Effector memory CD4-positive, alpha-beta T cell (primary cell): ENCODE measurements around the gene IL1RAPL2.

Source experiments
- DNase-seq, 3 donors: peaks; one replicate each; pipeline ENCODE4 v3.0.0-alpha.2; 2020
- H3K27ac ChIP-seq: 2 replicates; pipeline ENCODE4 v1.7.0; 2013; ENCODE audit warnings: mild to moderate bottlenecking, low read length, moderate library complexity; ENCODE audit not compliant: insufficient read depth, poor library complexity, severe bottlenecking
- H3K27me3 ChIP-seq: replicated peaks from 2 replicates; pipeline ENCODE4 v1.7.0; 2013; ENCODE audit warnings: mild to moderate bottlenecking, low read length; ENCODE audit not compliant: insufficient read depth, control insufficient read depth, poor library complexity, severe bottlenecking
- H3K36me3 ChIP-seq: 2 replicates; pipeline ENCODE4 v1.7.0; 2013; ENCODE audit warnings: mild to moderate bottlenecking, low read length, moderate library complexity; ENCODE audit not compliant: control insufficient read depth, insufficient read depth
- H3K4me1 ChIP-seq: 2 replicates; pipeline ENCODE4 v1.7.0; 2013; ENCODE audit warnings: low read length, mild to moderate bottlenecking; ENCODE audit not compliant: control insufficient read depth, insufficient read depth, poor library complexity, severe bottlenecking
- H3K4me3 ChIP-seq: 2 replicates; pipeline ENCODE4 v1.7.0; 2013; ENCODE audit warnings: low read length, low read depth, mild to moderate bottlenecking; ENCODE audit not compliant: insufficient read depth, poor library complexity, severe bottlenecking
- H3K9me3 ChIP-seq: 2 replicates; pipeline ENCODE4 v1.7.0; 2013; ENCODE audit warnings: mild to moderate bottlenecking, low read length, moderate library complexity; ENCODE audit not compliant: control insufficient read depth

IL1RAPL2 gene

GRCh38 chrX:105610411-105610810 lies 1044.4 kb downstream of the IL1RAPL2 start:
- no peaks in the 10 kb centered on the region for H3K4me1 ChIP-seq
- H3K4me3 ChIP-seq, result no peak overlapping the region
- no peak for DNase-seq
- H3K36me3 ChIP-seq, result no peaks in the 10 kb centered on the region
- no peak overlapping the region for H3K27ac ChIP-seq
- no peaks in the 10 kb centered on the region for H3K9me3 ChIP-seq
- no peaks in the 10 kb centered on the region for H3K27me3 ChIP-seq

GRCh38 chrX:105618393-105619101 lies 1052.5 kb downstream of the IL1RAPL2 start:
- Histone ChIP-seq H3K27ac (no peak overlapping the region), H3K4me3 (no peak overlapping the region), H3K4me1 (no peaks in the 10 kb centered on the region), H3K27me3 (no peaks in the 10 kb centered on the region), H3K36me3 (no peaks in the 10 kb centered on the region), H3K9me3 (no peaks in the 10 kb centered on the region)
- DNase-seq, result no peak

- Histone ChIP-seq H3K4me3 (no peak overlapping the region), H3K4me1 (no peaks in the 10 kb centered on the region), H3K27me3 (no peaks in the 10 kb centered on the region), H3K9me3 (no peaks in the 10 kb centered on the region), H3K27ac (no peak overlapping the region), H3K36me3 (no peaks in the 10 kb centered on the region)
- no peak for DNase-seq
These were observed 1068.2 kb downstream of the IL1RAPL2 start for GRCh38 chrX:105634180-105634579.

- Histone ChIP-seq H3K4me1 (no peaks in the 10 kb centered on the region), H3K36me3 (no peaks in the 10 kb centered on the region), H3K27ac (no peak overlapping the region), H3K9me3 (no peaks in the 10 kb centered on the region), H3K27me3 (no peaks in the 10 kb centered on the region), H3K4me3 (no peak overlapping the region)
- no peak for DNase-seq
These were observed 1069.8 kb downstream of the IL1RAPL2 start for GRCh38 chrX:105635794-105636193.

GRCh38 chrX:105636667-105637066 lies 1070.7 kb downstream of the IL1RAPL2 start:
- H3K9me3 ChIP-seq, result no peaks in the 10 kb centered on the region
- no peaks in the 10 kb centered on the region for H3K27me3 ChIP-seq
- no peak overlapping the region for H3K4me3 ChIP-seq
- H3K4me1 ChIP-seq, result no peaks in the 10 kb centered on the region
- H3K36me3 ChIP-seq, result no peaks in the 10 kb centered on the region
- no peak overlapping the region for H3K27ac ChIP-seq
- DNase-seq, result no peak

- no peaks in the 10 kb centered on the region for H3K36me3 ChIP-seq
These were observed 1079.8 kb downstream of the IL1RAPL2 start for GRCh38 chrX:105645667-105646357.

GRCh38 chrX:105646592-105647372 lies 1080.8 kb downstream of the IL1RAPL2 start:
- no peak for DNase-seq
- no peaks in the 10 kb centered on the region for H3K27me3 ChIP-seq
- H3K4me1 ChIP-seq, result no peaks in the 10 kb centered on the region
- H3K36me3 ChIP-seq, result no peaks in the 10 kb centered on the region
- H3K27ac ChIP-seq, result no peak overlapping the region
- H3K9me3 ChIP-seq, result no peaks in the 10 kb centered on the region
- H3K4me3 ChIP-seq, result no peak overlapping the region

More at GRCh38 chrX:105645667-105646357, 1079.8 kb downstream of the IL1RAPL2 start:
- Histone ChIP-seq H3K4me3 (no peak overlapping the region), H3K9me3 (no peaks in the 10 kb centered on the region), H3K27me3 (no peaks in the 10 kb centered on the region), H3K4me1 (no peaks in the 10 kb centered on the region), H3K27ac (no peak overlapping the region)
- DNase-seq, result no peak

GRCh38 chrX:105647749-105648148 lies 1081.8 kb downstream of the IL1RAPL2 start:
- no peak for DNase-seq

GRCh38 chrX:105648732-105649131 lies 1082.7 kb downstream of the IL1RAPL2 start:
- no peaks in the 10 kb centered on the region for H3K9me3 ChIP-seq
- no peaks in the 10 kb centered on the region for H3K36me3 ChIP-seq
- no peak overlapping the region for H3K27ac ChIP-seq
- no peaks in the 10 kb centered on the region for H3K4me1 ChIP-seq
- no peak overlapping the region for H3K4me3 ChIP-seq
- no peak for DNase-seq
- no peaks in the 10 kb centered on the region for H3K27me3 ChIP-seq

More at GRCh38 chrX:105647749-105648148, 1081.8 kb downstream of the IL1RAPL2 start:
- H3K36me3 ChIP-seq, result no peaks in the 10 kb centered on the region
- H3K9me3 ChIP-seq, result no peaks in the 10 kb centered on the region
- H3K27me3 ChIP-seq, result no peaks in the 10 kb centered on the region
- no peak overlapping the region for H3K27ac ChIP-seq
- no peaks in the 10 kb centered on the region for H3K4me1 ChIP-seq
- no peak overlapping the region for H3K4me3 ChIP-seq

- H3K27me3 ChIP-seq, result no peaks in the 10 kb centered on the region
- H3K4me3 ChIP-seq, result no peak overlapping the region
- H3K27ac ChIP-seq, result no peak overlapping the region
- no peaks in the 10 kb centered on the region for H3K4me1 ChIP-seq
- H3K36me3 ChIP-seq, result no peaks in the 10 kb centered on the region
- H3K9me3 ChIP-seq, result no peaks in the 10 kb centered on the region
- DNase-seq, result no peak
These were observed 1084.6 kb downstream of the IL1RAPL2 start for GRCh38 chrX:105650577-105650976.
